Heart left ventricle (tissue), 16 donors: ENCODE data around the gene ACKR3. TPM values are rescaled to one million over a fixed set of nuclear protein-coding genes. Genes with fewer than 3 reads are reported as not detected.
A peak's percentile ranks its signal among the peaks of the same experiment; 100 is the strongest.

Experiments
- ATAC-seq, 4 donors: fragments of 200-7000 bp; cut with Tn5 transposase; one replicate each; pipeline ENCODE4 v1.9.1; 2020 to 2022; ENCODE audit warnings: moderate library complexity in 4 of 4, mild to moderate bottlenecking in 3 of 4, moderate number of reproducible peaks in 1 of 4
- DNase-seq, 5 donors: peaks; one replicate each; pipeline ENCODE4 v3.0.0-alpha.2; 2020
- H3K27ac ChIP-seq, 12 donors: fragments of 200-600 bp; sonication (generic) in 4 of 12; one replicate each; pipeline versions ENCODE4 v1.5.0 to v1.8.0; 2016 to 2022; ENCODE audit warnings: mild to moderate bottlenecking in 2 of 12
- H3K27me3 ChIP-seq, 9 donors: fragments of 200-600 bp; sonication (generic) in 2 of 9; one replicate each; pipeline versions ENCODE4 v1.5.1 to v1.8.0; 2016 to 2022; ENCODE audit warnings: mild to moderate bottlenecking in 3 of 9
- H3K36me3 ChIP-seq, 9 donors: fragments of 200-600 bp; sonication (generic) in 2 of 9; one replicate each; pipeline versions ENCODE4 v1.5.0 to v1.8.0; 2018 to 2022; ENCODE audit warnings: mild to moderate bottlenecking in 2 of 9
- H3K4me1 ChIP-seq, 12 donors: fragments of 200-600 bp; sonication (generic) in 4 of 12; one replicate each; pipeline versions ENCODE4 v1.5.0 to v1.8.0; 2016 to 2022; ENCODE audit warnings: mild to moderate bottlenecking in 3 of 12
- H3K4me3 ChIP-seq, 12 donors: fragments of 200-600 bp; sonication (generic) in 4 of 12; one replicate each; pipeline versions ENCODE4 v1.5.0 to v1.8.0; 2017 to 2022; ENCODE audit warnings: mild to moderate bottlenecking in 9 of 12, moderate library complexity in 4 of 12
- H3K9me3 ChIP-seq, 12 donors: fragments of 200-600 bp; sonication (generic) in 4 of 12; one replicate each; pipeline versions ENCODE4 v1.5.0 to v1.8.0; 2016 to 2022; ENCODE audit warnings: mild to moderate bottlenecking in 1 of 12
- CTCF ChIP-seq, 12 donors: fragments of 200-600 bp; sonication (generic) in 4 of 12; IDR thresholded peaks; one replicate each; pipeline versions ENCODE4 v1.5.0 to v1.8.0; 2018 to 2022; ENCODE audit warnings: antibody characterized with exemption in 12 of 12, mild to moderate bottlenecking in 5 of 12
- POLR2A ChIP-seq, 2 donors: fragments of 450-650 bp; IDR thresholded peaks; one replicate each; pipeline ENCODE4 v1.6.1; 2017; ENCODE audit warnings: antibody characterized with exemption in 2 of 2, mild to moderate bottlenecking in 2 of 2, moderate library complexity in 2 of 2
- WGBS, 4 donors: extraction: QIAGEN DNeasy Blood & Tissue Kit in 2 of 4; methylation state at CpG; one replicate each; pipeline versions ENCODE4 v1.1.5 to v1.1.7; 2013 to 2018; 5-methylcytosine and 5-hydroxymethylcytosine counted together
- intact Hi-C, 10 donors: fragments of 100-400 bp; cut with DNase I; formaldehyde crosslinking; loops; one replicate each; pipeline versions ENCODE4 v1.11.1 to v1.14.2; 2022
- polyA plus RNA-seq, 2 donors: library from polyadenylated mRNA; stranded (reverse); fragments of 200-250 nt; gene quantifications; one replicate each; pipeline ENCODE4 v1.2.3, GENCODE V29; 2013
- total RNA-seq, 9 donors: library from RNA; depleted of rRNA in 2 of 9; stranded (reverse); fragments of >200 nt in 2 of 9; fragmentation: NEBNext Ultra II Directional in 3 of 9; extraction: Animal tissue kit (Norgen Biotek cat#: 25700) in 3 of 9; gene quantifications; one replicate each; pipeline versions ENCODE4 v1.1.0 to v1.2.4, GENCODE V29; 2016 to 2023
- donor health status: ischemic (EF 13 %, LVEDD 7.1; RV severe dilation, severe dysfunction).
- donor health status: healthy with polysubstance abuse.
- donor health status: DM: no; HTN: yes; CAD: no.
- donor health status: DM: no; HTN: no; CAD: no.
- donor health status: ischemic (EF 25% LVEDD 6.9; RV normal size, moderate dysfunction).
- donor health status: ischemic (EF 25% LVEDD 5.7; RV mildly dilated, moderate dysfunction).
- donor health status: healthy.
- donor health status: DM: yes; HTN: yes; CAD: no.
- donor health status: ischemic (EF 35%, LVEDD 5.7; RV mildly dilated, moderate dysfunction).
- donor health status: nonischemic (EF 11% LVEDD 7.7; RV severe dilation, severe dysfunction).
- donor health status: DM: yes; HTN: yes; CAD: no.
- donor health status: PGD.
- donor health status: ischemic (EF 29% LVEDD 5.4; RV normal size, mild dysfunction).
- donor health status: nonischemic (EF 23%, LVEDD 6.1; RV moderate dilation, normal function).

Gene ACKR3
- total and polyA plus RNA-seq, 11 donors = 12.8 to 56.3 (median 29.8) TPM

- Histone ChIP-seq H3K4me3 (no peak overlapping the region), H3K9me3 (peaks cover 0 to 9% (median 0%) of the 10 kb centered on the region in 12 donors), H3K27ac (no peak overlapping the region), H3K36me3 (no peaks in the 10 kb centered on the region), H3K4me1 (peaks cover 0 to 8% (median 0%) of the 10 kb centered on the region in 12 donors), H3K27me3 (no peaks in the 10 kb centered on the region)
- ATAC-seq (no peak), DNase-seq (no peak)
- intact Hi-C loops = no loop called here
- 52 to 68% (median 63%) methylated on average over 6 of the region's 6 CpGs for WGBS, 4 donors
- TF ChIP-seq POLR2A (IDR thresholded peaks at IDR 0.05) (no peak), CTCF (IDR thresholded peaks at IDR 0.05) (no peak)
Observed at GRCh38 chr2:236558993-236559978, 10.3 kb upstream of the ACKR3 start.

- Histone ChIP-seq H3K27ac (no peak overlapping the region), H3K4me3 (no peak overlapping the region), H3K4me1 (peaks cover 0 to 13% (median 2%) of the 10 kb centered on the region in 12 donors), H3K36me3 (no peaks in the 10 kb centered on the region), H3K27me3 (no peaks in the 10 kb centered on the region), H3K9me3 (no peaks in the 10 kb centered on the region)
- DNase-seq (no peak), ATAC-seq (no peak)
- intact Hi-C loops = loop anchor here in 7 of 10 donors (5.0 to 10.0 kb wide), 4 partner anchors 50 to 463 kb away; no protein-coding TSS in a partner anchor
- no peak for TF ChIP-seq POLR2A (IDR thresholded peaks at IDR 0.05)
- no peak for TF ChIP-seq CTCF (IDR thresholded peaks at IDR 0.05)
- 94 to 96% (median 94%) methylated on average over 3 of the region's 3 CpGs for WGBS, 4 donors
Observed at GRCh38 chr2:236561874-236562273, 7.8 kb upstream of the ACKR3 start.

- TF ChIP-seq POLR2A (IDR thresholded peaks at IDR 0.05) (no peak), CTCF (IDR thresholded peaks at IDR 0.05) (peak; percentile 37 to 75 (median 64))
- H3K9me3 ChIP-seq = no peaks in the 10 kb centered on the region
- no peak overlapping the region for H3K4me3 ChIP-seq
- intact Hi-C loops = loop anchor here in 7 of 10 donors (5.0 to 10.0 kb wide), 4 partner anchors 50 to 462 kb away; no protein-coding TSS in a partner anchor
- DNase-seq = no peak
- no peaks in the 10 kb centered on the region for H3K27me3 ChIP-seq
- no peak overlapping the region for H3K27ac ChIP-seq
- ATAC-seq = no peak
- peaks cover 0 to 19% (median 8%) of the 10 kb centered on the region in 12 donors for H3K4me1 ChIP-seq
- no peaks in the 10 kb centered on the region for H3K36me3 ChIP-seq
- 70 to 82% (median 77%) methylated on average over 5 of the region's 5 CpGs for WGBS, 4 donors
Observed at GRCh38 chr2:236562434-236562833, 7.2 kb upstream of the ACKR3 start.

GRCh38 chr2:236563953-236564352 lies 5.7 kb upstream of the ACKR3 start:
- no peak for TF ChIP-seq POLR2A (IDR thresholded peaks at IDR 0.05)
- TF ChIP-seq CTCF (IDR thresholded peaks at IDR 0.05) = no peak
- H3K27ac ChIP-seq = no peak overlapping the region
- 96 to 98% (median 97%) methylated on average over 4 of the region's 4 CpGs for WGBS, 4 donors
- ATAC-seq (no peak), DNase-seq (no peak)
- no peaks in the 10 kb centered on the region for H3K27me3 ChIP-seq
- no peaks in the 10 kb centered on the region for H3K36me3 ChIP-seq
- peaks cover 3 to 30% (median 18%) of the 10 kb centered on the region in 12 donors for H3K4me1 ChIP-seq
- no peak overlapping the region for H3K4me3 ChIP-seq
- no peaks in the 10 kb centered on the region for H3K9me3 ChIP-seq
- intact Hi-C loops = loop anchor here in 7 of 10 donors (5.0 to 10.0 kb wide), 4 partner anchors 52 to 461 kb away; no protein-coding TSS in a partner anchor
